ENCODE results near the gene NOP10. TPM values are rescaled to one million over a fixed set of nuclear protein-coding genes. Genes with fewer than 3 reads are reported as not detected.
A peak's percentile ranks its signal among the peaks of the same experiment; 100 is the strongest.

Gene NOP10
- total and polyA plus RNA-seq, 2 of the 13 experiments (the other 11 are each of a cell fraction or from before 2014, with no cell fraction given), result 239 to 369 TPM

GRCh38 chr15:34367101-34368081 lies 24.5 kb upstream of the NOP10 start, which contains the start of gene LPCAT4 (continued):
- TF ChIP-seq PRMT3 (CRISPR knock-in tag; IDR thresholded peaks at IDR 0.05; ENCODE audit: borderline replicate concordance, low read depth), result 0 out of 2 replicates have a peak, but pooled peaks have one; percentile 57
- TF ChIP-seq ZNF20 (CRISPR knock-in tag; IDR thresholded peaks at IDR 0.05), result 0 out of 2 replicates have a peak, but pooled peaks have one; percentile 79
- no peak for TF ChIP-seq ZBTB14 (CRISPR knock-in tag; IDR thresholded peaks at IDR 0.05)
- TF ChIP-seq RFX5 (IDR thresholded peaks at IDR 0.05; ENCODE audit: low read depth, low read length), result no peak
- TF ChIP-seq DMAP1 (CRISPR knock-in tag; IDR thresholded peaks at IDR 0.05), result peak; percentile 87
- TF ChIP-seq TCF12 (IDR thresholded peaks at IDR 0.05), result no peak
- TF ChIP-seq TCF12 (CRISPR knock-in tag; IDR thresholded peaks at IDR 0.05), result peak; percentile 73; the same call in 1 of the 2 replicates
- TF ChIP-seq NKX3-1 (CRISPR knock-in tag; IDR thresholded peaks at IDR 0.05), result no peak
- TF ChIP-seq, protein P1, sequence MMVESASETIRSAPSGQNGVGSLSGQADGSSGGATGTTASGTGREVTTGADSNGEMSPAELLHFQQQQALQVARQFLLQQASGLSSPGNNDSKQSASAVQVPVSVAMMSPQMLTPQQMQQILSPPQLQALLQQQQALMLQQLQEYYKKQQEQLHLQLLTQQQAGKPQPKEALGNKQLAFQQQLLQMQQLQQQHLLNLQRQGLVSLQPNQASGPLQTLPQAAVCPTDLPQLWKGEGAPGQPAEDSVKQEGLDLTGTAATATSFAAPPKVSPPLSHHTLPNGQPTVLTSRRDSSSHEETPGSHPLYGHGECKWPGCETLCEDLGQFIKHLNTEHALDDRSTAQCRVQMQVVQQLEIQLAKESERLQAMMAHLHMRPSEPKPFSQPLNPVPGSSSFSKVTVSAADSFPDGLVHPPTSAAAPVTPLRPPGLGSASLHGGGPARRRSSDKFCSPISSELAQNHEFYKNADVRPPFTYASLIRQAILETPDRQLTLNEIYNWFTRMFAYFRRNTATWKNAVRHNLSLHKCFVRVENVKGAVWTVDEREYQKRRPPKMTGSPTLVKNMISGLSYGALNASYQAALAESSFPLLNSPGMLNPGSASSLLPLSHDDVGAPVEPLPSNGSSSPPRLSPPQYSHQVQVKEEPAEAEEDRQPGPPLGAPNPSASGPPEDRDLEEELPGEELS (CRISPR knock-in tag; IDR thresholded peaks at IDR 0.05), result peak; percentile 45; the same call in 1 of the 2 replicates
- no peak for TF ChIP-seq ZNF10 (CRISPR knock-in tag; IDR thresholded peaks at IDR 0.05; ENCODE audit: borderline replicate concordance, low read depth)
- peak; percentile 84; the same call in 1 of the 2 replicates for TF ChIP-seq RNF2 (conservative IDR thresholded peaks at IDR 0.05; ENCODE audit: low read depth)
- TF ChIP-seq SP1 (IDR thresholded peaks at IDR 0.05), result no peak
- TF ChIP-seq SP1 (CRISPR knock-in tag; IDR thresholded peaks at IDR 0.05), result peak; percentile 53
- TF ChIP-seq ZNF746 (CRISPR knock-in tag; IDR thresholded peaks at IDR 0.05), result no peak
- no peak for TF ChIP-seq RARA (CRISPR knock-in tag; IDR thresholded peaks at IDR 0.05)
- no peak for TF ChIP-seq TCF7L2 (IDR thresholded peaks at IDR 0.05; ENCODE audit: low read depth, low read length)
- TF ChIP-seq, protein P2, sequence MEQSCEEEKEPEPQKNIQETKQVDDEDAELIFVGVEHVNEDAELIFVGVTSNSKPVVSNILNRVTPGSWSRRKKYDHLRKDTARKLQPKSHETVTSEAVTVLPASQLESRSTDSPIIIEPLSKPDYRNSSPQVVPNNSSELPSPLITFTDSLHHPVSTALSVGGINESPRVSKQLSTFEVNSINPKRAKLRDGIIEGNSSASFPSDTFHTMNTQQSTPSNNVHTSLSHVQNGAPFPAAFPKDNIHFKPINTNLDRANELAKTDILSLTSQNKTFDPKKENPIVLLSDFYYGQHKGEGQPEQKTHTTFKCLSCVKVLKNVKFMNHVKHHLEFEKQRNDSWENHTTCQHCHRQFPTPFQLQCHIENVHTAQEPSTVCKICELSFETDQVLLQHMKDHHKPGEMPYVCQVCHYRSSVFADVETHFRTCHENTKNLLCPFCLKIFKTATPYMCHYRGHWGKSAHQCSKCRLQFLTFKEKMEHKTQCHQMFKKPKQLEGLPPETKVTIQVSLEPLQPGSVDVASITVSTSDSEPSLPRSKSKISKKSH (CRISPR knock-in tag; IDR thresholded peaks at IDR 0.05; ENCODE audit: borderline replicate concordance), result peak; percentile 61; the same call in 1 of the 2 replicates
- no peak for TF ChIP-seq MATR3 (CRISPR knock-in tag; IDR thresholded peaks at IDR 0.05)
- peak; percentile 59; the same call in 1 of the 2 replicates for TF ChIP-seq PITX1 (CRISPR knock-in tag; IDR thresholded peaks at IDR 0.05)
- TF ChIP-seq PAX8 (CRISPR knock-in tag; IDR thresholded peaks at IDR 0.05; ENCODE audit: borderline replicate concordance), result no peak
